Measurements from ENCODE around the gene CELF6. TPM values are rescaled to one million over a fixed set of nuclear protein-coding genes. Genes with fewer than 3 reads are reported as not detected.

Gene CELF6
- total RNA-seq, 4 donors from 2014 or later: 1.2 to 1.8 (median 1.5) TPM

DNA sequence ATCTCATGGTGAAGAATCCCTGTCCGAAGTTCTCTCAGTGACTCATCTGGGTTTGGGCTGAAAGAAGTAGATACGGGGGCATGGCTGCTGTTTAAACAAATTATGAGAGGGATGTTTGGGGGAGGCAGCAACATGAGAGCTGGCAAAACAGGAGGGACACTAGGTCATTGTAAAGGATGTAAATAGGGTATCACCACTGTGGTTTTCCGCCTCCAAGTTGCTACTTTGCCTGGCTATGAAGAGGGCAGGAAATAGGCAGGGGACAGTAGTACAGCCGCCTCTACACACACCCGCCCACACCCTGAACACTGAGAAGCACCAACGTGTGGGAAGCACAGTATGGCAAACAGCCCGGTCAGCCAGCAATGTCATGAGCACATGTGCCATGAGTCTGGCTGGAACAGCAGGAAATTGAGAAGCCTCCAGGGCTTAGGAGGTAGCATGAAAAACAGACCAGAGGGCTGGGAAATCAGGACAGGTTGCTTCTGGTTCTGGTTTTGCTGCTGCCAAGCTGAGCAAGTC is 38.8 kb upstream of the CELF6 start:
- TF ChIP-seq, protein P1, sequence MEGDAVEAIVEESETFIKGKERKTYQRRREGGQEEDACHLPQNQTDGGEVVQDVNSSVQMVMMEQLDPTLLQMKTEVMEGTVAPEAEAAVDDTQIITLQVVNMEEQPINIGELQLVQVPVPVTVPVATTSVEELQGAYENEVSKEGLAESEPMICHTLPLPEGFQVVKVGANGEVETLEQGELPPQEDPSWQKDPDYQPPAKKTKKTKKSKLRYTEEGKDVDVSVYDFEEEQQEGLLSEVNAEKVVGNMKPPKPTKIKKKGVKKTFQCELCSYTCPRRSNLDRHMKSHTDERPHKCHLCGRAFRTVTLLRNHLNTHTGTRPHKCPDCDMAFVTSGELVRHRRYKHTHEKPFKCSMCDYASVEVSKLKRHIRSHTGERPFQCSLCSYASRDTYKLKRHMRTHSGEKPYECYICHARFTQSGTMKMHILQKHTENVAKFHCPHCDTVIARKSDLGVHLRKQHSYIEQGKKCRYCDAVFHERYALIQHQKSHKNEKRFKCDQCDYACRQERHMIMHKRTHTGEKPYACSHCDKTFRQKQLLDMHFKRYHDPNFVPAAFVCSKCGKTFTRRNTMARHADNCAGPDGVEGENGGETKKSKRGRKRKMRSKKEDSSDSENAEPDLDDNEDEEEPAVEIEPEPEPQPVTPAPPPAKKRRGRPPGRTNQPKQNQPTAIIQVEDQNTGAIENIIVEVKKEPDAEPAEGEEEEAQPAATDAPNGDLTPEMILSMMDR (IDR thresholded peaks at IDR 0.05): no peak
- TF ChIP-seq POLR2A (IDR thresholded peaks at IDR 0.05): no peak
- peak; percentile 86 to 93 for DNase-seq (ENCODE audit: low spot score in 2 of 2)
- H3K4me3 ChIP-seq (ENCODE audit: low read depth, poor library complexity, severe bottlenecking): no peak overlapping the region
- intact Hi-C loops (cut with DNase I; ENCODE audit: low total_unique reads): no loop called here
- 16 to 22% methylated on average over 7 of the region's 7 CpGs for WGBS, 2 donors

DNA sequence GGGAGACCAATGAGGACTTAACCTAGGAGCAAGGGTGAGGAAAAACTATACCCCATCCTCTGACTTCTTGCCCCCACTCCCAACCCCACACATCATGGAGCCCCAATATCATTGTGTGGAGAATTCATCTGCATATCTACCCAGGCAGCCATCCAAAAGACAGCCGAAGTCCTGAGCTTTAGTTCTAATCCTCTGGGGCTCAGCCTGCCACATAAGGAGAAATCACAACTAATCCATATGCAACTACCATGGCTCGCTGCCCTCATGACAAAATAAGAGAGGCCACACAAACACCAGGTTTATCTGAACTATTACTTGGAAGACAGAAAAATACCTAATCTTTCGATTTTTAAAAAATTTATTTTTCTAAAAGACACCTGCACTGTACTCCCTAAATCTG is 38.2 kb upstream of the CELF6 start:
- no peak for TF ChIP-seq POLR2A (IDR thresholded peaks at IDR 0.05)
- TF ChIP-seq, protein P1 (IDR thresholded peaks at IDR 0.05): no peak
- intact Hi-C loops (cut with DNase I; ENCODE audit: low total_unique reads): no loop called here
- no peak overlapping the region for H3K4me3 ChIP-seq (ENCODE audit: low read depth, poor library complexity, severe bottlenecking)
- 81 to 86% methylated on average over 3 of the region's 3 CpGs for WGBS, 2 donors
- no peak for DNase-seq (ENCODE audit: low spot score in 2 of 2)

DNA sequence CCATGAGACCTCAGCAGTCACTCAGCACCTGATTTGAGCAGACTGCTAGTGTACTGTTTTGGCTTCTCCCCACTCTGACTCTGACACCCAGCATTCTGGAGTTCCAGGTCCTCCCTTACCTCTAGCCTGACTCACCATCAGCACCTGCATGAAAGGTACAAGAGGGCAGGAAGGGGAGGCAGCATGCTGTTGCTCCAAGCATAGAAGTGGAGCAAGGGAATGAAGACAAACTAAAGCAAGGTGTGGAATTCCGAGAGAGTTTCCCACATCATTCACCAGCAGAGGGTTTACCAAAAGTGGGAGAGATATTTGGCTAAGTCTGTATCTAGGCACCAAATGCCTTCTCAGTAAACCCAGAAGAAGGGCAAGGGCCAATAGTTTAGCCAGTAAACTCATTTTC is 34.5 kb upstream of the CELF6 start:
- no peak for DNase-seq (ENCODE audit: low spot score in 2 of 2)
- intact Hi-C loops (cut with DNase I; ENCODE audit: low total_unique reads): no loop called here
- WGBS, 2 donors: 100% methylated on average over 1 of the region's 1 CpG
- H3K4me3 ChIP-seq (ENCODE audit: low read depth, poor library complexity, severe bottlenecking): no peak overlapping the region
- TF ChIP-seq POLR2A (IDR thresholded peaks at IDR 0.05): no peak
- TF ChIP-seq, protein P1 (IDR thresholded peaks at IDR 0.05): no peak

DNA sequence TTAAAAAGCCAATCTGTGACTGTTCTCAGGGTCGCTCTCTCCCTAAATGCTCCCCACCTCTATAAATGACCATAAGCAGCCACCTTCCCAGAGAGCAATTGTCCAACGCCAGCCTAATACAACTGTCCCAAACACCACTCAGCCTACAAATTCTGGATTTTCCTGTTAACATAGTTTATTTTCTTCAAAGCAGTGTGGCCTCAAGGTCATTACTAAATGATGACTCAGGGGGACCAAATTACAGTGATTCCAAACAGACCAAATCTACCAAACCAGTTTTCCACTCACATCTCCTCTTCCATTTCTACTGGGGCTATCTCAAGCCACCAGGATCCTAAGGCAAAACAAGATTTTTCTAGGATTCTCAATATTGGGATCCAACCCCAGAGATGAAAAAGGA is 33.3 kb upstream of the CELF6 start:
- 90 to 94% methylated on average over 2 of the region's 2 CpGs for WGBS, 2 donors
- TF ChIP-seq, protein P1 (IDR thresholded peaks at IDR 0.05): no peak
- no peak for TF ChIP-seq POLR2A (IDR thresholded peaks at IDR 0.05)
- no peak overlapping the region for H3K4me3 ChIP-seq (ENCODE audit: low read depth, poor library complexity, severe bottlenecking)
- intact Hi-C loops (cut with DNase I; ENCODE audit: low total_unique reads): no loop called here
- no peak for DNase-seq (ENCODE audit: low spot score in 2 of 2)

DNA sequence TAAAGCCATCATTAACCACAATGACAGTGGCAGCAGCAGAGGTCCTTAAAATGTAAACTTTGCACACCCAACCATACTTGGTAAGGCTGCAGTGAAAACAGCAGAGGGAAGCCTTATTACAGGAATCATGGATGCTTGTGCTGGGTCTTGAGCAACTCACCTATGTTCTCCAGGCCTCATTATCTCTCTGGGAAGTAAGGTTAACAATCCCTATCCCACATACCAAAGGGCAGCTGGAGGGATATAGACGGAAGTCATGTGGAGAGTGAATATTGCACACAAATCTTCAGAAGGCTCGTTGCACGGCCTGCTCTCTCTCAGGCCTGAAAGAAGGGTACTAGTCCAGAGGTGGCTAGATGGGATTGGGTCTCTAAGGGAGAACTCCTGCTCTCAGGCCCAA is 25.8 kb upstream of the CELF6 start:
- WGBS, 2 donors: 90% methylated on average over 3 of the region's 3 CpGs
- no peak overlapping the region for H3K4me3 ChIP-seq (ENCODE audit: low read depth, poor library complexity, severe bottlenecking)
- intact Hi-C loops (cut with DNase I; ENCODE audit: low total_unique reads): no loop called here
- DNase-seq (ENCODE audit: low spot score in 2 of 2): no peak
- TF ChIP-seq, protein P1 (IDR thresholded peaks at IDR 0.05): no peak
- no peak for TF ChIP-seq POLR2A (IDR thresholded peaks at IDR 0.05)

DNA sequence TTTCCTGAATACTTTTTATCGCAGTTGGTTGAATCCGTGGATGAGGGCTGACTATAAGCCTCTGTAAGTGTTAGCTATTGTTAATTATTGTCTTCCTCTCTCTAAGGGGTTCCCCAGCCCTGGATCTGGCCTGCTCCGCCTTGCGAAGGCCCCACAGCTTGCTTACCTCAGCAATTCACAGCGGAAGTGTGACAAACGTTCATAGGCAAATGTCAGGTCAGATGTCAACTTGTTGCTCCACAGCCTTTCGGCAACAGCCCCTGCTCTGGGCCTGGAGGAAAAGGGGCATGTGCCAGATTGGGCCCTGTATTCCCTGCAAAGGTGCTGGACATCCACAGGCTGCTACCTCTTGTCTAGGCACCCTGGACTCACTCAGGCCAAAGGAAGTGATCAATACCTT is 25.3 kb upstream of the CELF6 start:
- intact Hi-C loops (cut with DNase I; ENCODE audit: low total_unique reads): no loop called here
- no peak for DNase-seq (ENCODE audit: low spot score in 2 of 2)
- H3K4me3 ChIP-seq (ENCODE audit: low read depth, poor library complexity, severe bottlenecking): no peak overlapping the region
- TF ChIP-seq, protein P1 (IDR thresholded peaks at IDR 0.05): no peak
- no peak for TF ChIP-seq POLR2A (IDR thresholded peaks at IDR 0.05)
- 87 to 91% methylated on average over 7 of the region's 7 CpGs for WGBS, 2 donors

Measured in lower leg skin (tissue), 4 donors.